HG03469 (cell line): ENCODE measurements around the gene ZMYND8.
"Not testable (repeated sequence)": the region's sequence is repeated elsewhere in the genome, so short reads cannot be mapped to it uniquely, and the experiment has no call there.

Experiments
- ATAC-seq: cut with Tn5 transposase; IDR thresholded peaks from one replicate; pipeline ENCODE4 v1.9.1; 2021; ENCODE audit warnings: mild to moderate bottlenecking, moderate library complexity, moderate number of reproducible peaks; ENCODE audit not compliant: unreplicated experiment

The ZMYND8 gene

DNA sequence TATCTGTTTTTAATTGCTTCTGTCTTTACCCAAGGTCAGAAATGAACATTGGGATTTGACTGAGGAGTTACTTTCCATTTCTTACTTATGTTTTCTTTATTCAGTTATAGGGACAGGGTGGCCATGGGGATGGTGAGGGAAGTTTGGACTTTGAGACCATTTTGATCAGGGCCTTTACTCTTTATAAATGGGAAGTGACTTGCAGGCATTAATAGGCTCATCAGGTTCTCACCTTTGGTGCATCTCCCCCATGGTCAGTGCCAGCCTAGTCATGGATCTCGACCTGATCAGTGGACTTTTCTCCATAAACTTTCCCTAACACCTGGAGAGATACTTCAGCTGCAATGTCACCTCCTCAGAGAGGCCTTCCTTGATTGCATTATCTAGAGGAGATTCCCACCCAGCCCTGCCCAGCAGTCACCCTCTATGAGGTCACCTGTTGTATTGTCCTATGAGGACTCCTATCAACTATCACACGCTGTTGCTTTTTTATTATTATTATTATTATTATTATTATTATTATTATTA lies 16.8 kb upstream of the ZMYND8 start:
- no peak for ATAC-seq

DNA sequence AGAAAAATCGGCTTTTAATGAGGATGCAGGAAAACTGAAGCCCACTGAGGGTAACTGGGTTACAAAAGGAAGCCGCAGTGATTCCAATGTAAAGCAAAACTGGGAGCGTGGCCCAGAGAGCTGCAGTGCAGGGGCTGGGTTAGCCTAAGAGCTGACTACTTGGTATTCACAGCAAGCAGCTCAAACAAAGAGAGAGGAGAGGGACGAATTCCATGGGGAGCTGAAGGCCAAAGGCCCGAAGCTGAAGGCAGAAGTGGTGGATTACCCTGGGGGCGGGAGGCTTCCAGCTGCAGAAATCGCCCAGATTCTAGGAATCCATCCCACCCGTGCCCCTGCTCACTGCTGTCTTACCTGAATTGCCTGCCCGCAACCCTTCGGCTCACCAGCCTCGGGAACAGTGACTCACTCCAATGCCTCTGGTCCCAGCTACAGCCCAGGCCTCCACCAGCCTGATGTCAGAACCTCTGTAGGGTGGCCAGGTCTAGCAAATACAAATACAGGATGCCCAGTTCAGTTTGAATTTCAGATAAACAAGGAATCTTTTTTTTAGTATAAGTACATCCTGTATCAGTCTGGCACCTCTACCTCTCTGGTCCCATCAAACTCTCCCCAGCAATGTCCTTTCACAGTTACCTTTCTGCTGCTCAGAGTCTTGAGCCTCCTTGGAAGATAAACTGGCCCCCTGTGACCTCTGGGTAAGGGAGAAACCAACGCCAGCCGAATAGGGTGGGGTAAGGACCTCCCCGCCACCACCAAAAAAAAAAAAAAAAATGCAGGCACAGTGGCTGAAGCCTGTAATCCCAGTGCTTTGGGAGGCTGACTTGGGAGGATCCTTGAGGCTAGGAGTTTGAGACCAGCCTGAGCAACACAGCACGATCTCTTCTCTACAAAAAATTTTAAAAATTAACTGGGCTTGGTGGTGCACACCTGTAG lies 14.6 kb upstream of the ZMYND8 start:
- no peak for ATAC-seq

DNA sequence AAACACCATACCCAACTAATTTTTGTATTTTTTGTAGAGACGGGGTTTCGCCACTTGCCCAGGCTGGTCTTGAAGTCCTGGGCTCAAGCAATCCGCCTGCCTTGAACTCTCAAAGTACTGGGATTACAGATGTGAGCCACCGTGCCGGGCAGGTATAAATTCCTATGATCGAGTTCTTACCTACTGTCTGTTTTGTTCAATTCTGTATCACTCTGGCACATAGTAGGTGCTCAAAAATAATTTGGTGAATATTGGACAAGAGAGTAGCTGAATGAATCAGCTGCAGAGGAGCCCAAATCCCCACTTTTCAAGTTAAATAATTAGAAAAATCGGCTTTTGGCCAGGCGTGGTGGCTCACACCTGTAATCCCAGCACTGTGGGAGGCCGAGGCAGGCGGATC lies 13.7 kb upstream of the ZMYND8 start:
- no peak for ATAC-seq

DNA sequence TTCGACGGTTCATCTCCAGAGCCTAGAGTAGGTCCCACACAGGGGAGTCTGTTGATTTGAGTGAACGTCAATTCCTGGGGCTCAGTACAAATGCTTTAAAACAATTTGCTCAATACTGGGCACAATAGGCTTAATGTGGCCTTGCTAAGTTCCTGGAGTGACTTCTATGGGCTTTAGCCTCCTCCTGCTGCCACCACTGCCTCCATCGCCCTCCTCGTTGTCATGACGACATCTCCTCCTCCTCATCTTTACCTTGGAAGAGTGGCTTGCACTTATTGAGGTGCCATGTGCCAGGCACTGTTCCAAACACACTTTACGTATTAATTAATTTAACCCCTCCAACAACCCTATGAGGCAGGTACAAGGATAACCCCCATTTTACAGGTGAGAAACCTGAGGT lies 11.8 kb upstream of the ZMYND8 start:
- no peak for ATAC-seq

DNA sequence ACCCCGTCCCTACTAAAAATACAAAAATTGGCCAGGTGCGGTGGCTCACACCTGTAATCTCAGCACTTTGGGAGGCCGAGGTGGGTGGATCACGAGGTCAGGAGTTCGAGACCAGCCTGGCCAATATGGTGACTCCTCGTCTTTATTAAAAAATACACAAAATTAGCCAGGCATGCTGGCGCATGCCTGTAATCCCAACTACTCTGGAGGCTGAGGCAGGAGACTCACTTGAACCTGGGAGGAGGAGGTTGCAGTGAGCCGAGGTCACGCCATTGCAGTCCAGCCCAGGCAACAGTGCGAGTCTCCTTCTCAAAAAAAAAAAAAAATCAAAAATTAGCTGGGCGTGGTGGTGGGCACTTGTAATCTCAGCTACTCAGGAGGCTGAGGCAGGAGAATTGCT lies 9.8 kb upstream of the ZMYND8 start:
- ATAC-seq: not testable (repeated sequence)

DNA sequence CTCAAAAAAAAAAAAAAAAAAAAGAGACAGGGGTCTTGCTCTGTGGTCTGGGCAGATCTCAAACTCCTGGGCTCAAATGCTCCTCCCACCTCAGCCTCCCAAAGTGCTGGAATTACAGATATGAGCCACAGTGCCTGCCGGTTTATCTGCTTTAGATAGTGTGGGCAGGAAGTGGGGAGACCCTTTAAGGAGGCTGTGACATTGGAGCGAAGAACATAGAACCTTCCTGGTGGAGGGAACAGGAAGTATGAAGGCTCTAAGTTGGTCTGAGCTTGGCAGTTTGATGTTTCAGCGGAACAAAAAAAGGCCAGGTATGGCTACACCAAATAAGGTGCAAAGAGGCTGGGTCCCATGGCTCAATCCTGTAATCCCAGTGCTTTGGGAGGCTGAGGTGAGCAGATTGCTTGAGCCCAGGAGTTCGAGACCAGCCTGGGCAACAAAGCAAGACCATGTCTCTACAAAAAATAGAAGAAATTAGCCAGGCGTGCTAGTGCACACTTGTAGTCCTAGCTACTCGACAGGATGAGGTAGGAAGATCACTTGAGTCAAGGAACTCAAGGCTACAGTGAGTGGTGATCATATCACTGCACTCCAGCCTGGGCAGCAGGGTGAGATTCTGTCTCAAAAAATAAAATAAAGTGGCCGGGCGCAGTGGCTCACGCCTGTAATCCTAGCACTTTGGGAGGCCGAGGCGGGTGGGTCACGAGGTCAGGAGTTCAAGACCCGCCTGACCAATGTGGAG lies 8.7 kb upstream of the ZMYND8 start:
- no peak for ATAC-seq

DNA sequence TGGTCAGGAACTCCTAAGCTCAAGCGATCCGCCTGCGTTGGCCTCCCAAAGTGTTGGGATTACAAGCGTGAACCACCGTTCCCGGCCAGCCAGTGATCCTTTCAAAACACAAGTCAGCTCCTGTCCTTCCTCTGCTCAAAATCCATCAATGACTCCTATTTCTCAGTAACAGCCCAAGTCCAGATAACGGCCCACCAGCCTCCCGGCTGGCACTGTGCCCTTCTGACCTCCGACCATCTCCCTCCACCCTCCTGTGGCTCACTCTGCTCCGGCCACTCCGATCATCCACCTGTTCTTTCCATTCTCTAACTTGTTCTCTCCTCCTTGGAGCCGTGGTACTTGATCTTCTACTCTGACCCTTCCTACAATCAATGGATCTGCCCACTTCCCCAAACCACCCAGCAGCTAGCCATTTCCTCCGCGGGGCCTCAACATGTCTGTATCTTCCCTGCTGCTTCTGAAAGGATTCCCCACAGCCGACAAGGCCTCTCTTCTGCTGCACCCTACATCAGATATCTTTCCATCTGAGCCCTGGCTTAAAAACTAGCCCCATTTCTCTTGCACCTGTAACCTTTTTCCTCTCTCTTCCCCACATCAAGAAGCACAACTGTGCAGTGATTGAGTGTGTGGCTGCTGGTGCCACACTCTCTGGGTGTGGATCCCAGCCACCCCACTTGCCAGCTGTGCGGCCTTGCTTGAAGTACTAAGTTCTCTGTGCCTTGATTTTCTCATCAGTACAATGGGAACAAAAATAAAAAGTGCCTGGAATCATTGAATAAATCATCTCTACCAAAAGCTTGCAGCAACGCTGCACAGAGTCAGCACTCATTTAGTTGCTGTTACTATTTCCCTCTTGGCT lies 6.1 kb upstream of the ZMYND8 start:
- ATAC-seq: no peak

DNA sequence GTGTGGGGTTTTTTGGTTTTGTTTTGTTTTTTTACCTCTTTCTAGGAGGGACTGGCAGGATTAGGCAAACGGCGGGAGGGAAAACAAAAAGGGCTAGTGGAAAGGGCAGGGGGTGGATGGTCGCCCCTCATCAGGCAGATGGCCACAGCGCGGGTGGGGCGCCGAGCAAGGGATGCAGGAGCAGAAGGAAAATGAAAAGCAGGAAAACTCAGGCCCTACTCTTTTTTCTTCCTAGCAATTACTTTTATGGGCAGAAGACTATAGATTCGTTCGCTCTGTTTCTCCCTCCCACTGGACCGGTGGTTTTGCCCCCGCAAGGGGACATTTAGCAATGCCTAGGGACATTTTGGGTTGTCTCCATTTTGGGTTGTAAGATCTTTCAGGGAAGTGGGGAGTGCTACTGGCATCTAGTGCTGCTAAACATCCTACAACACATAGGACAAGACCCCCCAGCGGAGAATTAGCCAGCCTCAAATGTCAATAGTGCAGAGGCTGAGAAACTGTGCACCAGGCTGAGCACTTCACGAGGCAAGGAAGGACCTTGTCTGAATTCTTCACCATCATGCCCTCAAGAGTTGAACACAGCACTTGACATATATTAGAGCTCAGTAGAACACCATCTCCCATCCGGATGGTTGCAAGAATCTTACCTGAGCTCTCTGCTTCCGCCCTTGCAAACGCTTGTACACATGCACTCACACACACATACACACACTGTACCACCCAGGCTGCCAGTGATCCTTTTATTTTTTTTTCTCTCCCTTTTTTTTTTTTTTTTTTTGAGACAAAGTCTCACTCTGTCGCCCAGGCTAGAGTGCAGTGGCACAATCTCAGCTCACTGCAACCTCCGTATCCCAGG lies 4.8 kb upstream of the ZMYND8 start:
- ATAC-seq: no peak

DNA sequence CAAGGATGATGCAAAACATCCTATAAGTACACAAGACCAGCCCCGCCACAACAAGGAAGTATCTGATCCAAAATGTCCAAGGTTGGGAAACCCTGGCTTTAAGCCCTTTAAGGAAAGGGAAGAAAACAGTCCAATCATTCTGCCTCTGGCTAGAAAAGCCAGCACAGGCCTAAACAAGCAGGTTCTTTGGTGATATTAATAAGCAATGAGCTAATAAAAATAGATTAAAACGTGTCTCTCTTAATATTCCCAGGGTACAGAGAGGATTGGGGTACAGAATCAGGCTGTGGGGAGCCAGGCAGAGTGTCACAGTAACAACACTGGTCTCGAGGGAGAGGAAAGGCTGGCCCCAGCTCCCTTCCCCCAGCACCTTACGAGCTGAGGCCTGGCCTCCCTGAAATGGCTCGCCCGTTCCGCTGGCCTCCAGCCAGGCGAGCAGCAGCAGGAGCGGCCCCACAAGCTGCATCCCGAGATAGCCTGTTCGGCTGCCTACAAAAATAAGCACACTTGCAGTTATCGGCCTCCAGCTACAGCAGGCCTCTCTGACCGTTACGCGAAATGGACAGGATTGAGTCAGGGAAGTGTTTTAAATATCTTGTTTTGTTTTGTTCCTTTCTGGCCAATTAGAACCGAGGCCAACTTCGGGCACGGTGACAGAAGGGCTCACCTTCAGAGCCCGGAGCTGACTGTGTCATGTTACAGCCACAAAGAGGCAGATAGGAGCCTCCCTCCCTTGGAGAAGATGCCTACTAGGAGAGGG lies 4.0 kb upstream of the ZMYND8 start:
- ATAC-seq: no peak

DNA sequence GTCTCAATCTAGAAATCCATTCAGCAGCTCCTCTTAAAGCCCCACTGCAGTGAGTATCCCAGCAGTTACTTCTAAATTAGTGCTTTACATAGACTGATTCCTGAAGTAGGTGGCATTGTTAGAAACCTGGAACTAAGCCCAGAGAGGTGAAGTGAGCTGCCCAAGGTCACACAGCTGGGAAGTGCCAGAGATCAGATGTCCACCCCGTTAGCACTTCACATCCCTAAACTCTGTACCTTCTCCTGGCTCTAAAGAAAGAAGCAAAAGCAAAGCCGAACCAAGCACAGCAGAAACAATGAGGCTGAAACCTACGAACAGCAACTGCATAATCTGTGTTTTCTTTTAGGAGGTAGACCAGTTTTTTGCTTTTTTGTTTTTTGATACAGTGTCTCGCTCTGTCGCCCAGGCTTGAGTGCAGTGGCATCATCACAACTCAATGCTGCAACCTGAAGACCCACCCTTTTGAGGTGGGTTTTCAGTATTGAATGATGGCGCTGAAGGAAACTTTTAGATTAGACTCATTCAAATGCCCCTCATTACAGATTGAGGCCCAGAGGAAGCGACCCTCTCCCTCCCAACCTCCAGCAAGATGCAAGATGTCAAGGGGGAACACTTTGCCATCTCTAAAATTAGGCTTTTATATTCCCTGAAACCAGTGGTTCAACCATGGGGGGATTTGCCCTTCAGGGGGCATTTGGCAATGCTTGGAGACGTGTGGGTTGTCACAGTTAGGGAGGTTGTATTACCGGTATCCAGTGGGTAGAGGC lies 3.2 kb upstream of the ZMYND8 start:
- no peak for ATAC-seq

DNA sequence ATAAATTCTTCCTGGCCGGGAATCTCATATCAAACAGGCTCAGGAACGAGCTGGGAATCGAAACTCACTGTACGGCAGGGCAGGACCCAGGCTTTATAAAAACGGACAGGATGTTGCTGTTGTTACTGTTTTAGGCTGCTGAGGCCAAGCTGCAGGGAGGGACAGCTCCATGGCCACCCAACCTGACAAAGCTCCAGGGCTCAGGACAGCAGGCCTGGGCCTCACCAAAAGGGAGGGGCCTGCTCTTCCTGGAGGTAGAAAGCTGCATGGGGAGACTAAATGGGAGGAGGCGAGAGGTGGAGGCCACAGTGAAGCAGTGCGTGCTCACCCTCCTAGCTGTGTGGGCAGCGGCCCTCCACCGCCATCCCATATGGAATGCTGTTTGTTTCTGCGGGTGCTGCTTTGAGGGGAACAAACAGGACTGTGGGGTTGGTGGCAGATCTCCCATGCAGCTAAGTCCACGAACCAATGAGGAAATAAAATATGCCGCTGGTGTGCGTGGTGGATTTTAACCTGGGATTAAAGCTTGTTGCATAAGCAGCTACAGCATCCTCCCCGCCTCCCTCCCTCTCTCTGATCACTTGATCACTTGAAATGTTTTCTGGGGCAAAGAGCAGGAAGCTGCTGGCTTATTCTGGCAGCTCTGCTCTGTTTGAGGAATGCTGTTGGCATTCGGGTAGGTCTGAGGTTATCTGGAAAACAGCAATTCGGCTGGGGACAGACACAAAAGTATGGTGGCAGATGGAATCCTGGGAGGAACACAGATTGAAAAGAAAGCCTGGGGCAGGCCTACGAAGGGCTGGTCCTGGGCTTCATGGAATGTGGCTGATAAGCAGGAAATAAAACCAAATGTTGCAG lies 2.4 kb upstream of the ZMYND8 start:
- ATAC-seq: no peak

DNA sequence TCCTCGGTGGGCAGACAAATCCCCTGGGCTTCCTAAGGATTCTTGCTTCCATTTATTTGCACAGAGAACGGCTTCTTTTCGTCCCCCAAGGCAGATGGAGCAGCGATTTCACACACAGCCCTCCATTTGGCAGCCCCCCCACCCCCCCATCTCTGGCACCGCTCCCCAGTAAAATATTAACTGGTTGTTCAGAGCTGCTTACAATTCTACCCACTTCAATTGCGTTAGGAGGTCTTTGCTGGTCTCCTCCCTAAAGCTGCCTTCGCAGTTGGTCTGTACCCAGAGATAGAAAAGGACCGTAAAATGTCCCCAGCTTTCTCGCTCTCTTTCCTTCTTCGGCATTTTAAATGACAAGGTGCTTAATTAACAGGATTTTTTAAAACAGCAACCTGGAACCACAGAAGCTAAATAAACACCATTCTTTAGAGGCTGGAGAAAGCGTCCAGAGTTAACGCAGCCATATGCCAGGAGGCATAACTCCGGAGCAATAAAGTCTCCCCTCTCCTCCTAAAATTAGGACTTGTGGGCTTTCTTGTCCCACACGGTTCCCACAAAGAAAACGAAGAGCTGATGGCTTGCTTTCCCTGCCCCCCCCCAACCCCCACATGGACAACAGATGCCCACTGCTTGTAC lies 1.7 kb upstream of the ZMYND8 start:
- no peak for ATAC-seq

DNA sequence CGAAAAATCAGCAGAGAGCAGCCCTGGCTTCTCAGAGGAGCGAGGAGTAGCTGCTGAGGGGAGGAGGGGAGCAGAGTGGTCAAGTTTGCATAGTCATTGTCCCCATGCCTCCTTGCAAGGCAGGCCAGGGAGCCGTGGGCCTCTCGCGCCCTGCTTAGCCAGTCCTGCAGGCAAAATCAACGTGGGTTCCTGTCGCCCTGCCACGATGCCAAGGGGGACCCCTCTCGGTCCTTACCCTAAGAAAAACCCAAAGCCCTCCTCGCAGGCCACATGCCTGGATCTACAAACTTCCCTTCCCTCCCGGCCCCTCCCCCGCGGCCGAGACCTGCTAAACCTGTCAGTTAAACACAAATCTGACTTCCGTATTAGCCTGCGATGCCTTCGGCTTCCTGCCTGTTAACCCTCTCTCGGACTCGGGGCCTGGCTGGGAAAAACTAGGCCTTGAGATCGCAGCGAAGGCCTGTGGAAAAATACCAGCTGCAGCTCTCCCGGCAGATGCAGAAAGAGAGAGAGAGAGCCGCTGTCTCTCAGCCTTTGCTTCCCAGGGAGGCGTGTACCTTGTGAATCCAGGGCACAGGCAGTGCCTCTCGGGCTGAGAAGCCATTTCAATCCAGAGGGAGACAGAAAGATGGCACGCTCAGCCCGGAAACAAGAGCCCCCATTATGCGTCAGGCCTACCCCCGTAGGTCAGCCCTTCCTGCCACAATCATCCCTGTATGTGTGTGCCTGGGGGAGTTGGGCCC lies 968 bp upstream of the ZMYND8 start:
- ATAC-seq: no peak

DNA sequence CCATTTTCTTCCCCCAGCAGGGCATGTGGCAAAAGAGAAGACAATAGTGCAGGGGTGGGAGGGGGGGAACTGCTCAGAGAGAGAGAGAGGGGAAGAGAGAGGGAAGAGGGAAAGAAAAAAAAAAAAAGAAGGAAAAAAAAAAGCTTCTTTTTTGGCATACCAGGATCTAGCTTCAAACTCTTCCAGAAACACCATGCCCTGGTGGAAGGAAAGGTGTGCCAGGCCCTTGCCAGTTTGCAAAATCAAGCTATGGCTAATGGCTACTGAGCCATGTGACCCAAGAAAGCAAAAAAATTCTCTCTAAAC lies 326 bp downstream of the ZMYND8 start:
- ATAC-seq: no peak

DNA sequence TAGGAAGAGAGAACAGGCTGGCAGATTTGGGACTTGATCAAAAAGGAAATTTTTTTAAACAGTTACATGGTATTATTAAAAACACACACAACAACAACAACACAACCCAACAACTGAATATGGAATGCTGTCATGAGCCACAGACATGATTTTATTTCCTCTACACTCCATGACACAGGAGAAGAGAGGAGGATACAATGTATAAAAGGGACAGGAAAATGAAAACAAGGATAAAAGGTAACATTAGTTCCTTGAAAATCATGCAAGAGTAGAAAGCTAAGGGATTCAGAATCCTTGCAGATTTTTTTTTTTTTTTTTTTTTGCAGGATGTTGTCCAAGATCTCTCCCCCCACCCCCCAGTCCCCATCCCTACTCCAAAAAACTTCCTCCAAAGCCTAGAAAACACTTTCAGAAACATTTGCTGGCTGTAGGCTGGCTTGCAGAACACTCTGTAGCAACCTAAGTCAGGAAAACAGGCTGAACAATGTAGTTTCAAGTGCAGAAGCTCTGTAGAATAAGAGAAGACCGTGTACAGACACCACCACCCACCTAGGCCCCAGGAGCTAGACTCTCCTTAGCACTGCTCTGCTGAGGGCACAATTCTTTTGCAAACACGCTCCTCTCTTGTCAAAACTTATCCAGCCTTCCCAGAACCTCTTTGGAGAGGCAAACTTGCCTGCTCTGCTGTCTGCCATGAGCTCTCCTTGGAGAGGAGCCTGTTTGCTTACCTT lies 845 bp downstream of the ZMYND8 start:
- no peak for ATAC-seq
